Uterus (tissue), 4 donors: Measurements from ENCODE around the gene SMAD5. TPM values are rescaled to one million over a fixed set of nuclear protein-coding genes. Genes with fewer than 3 reads are reported as not detected.

Experiments used
- DNase-seq, 2 donors: peaks; one replicate each; pipeline ENCODE4 v3.0.0-alpha.2; 2019 to 2020
- H3K27ac ChIP-seq, 2 donors: fragments of 200-600 bp; sonication (generic); 1 replicate in 1 of 2; 2 replicates in 1 of 2; pipeline ENCODE4 v1.5.1; 2016 to 2018
- H3K27me3 ChIP-seq, 2 donors: fragments of 200-600 bp; sonication (generic); one replicate each; pipeline ENCODE4 v1.5.1; 2018 to 2019; ENCODE audit warnings: control low read depth in 1 of 2
- H3K36me3 ChIP-seq, 2 donors: fragments of 200-600 bp; sonication (generic); one replicate each; pipeline ENCODE4 v1.5.1; 2019; ENCODE audit warnings: control low read depth in 1 of 2
- H3K4me1 ChIP-seq, 2 donors: fragments of 200-600 bp; sonication (generic); one replicate each; pipeline ENCODE4 v1.5.1; 2018 to 2019; ENCODE audit warnings: control low read depth in 1 of 2
- H3K4me3 ChIP-seq, 2 donors: fragments of 200-600 bp; sonication (generic); 1 replicate in 1 of 2; 2 replicates in 1 of 2; pipeline ENCODE4 v1.5.1; 2018 to 2019; ENCODE audit warnings: mild to moderate bottlenecking in 1 of 2
- H3K9me3 ChIP-seq, 2 donors: fragments of 200-600 bp; sonication (generic); one replicate each; pipeline ENCODE4 v1.5.1; 2019; ENCODE audit warnings: control low read depth in 1 of 2
- POLR2A ChIP-seq, 2 donors: fragments of 450-650 bp; IDR thresholded peaks; one replicate each; pipeline ENCODE4 v1.6.1; 2016; ENCODE audit warnings: antibody characterized with exemption in 2 of 2, mild to moderate bottlenecking in 1 of 2, moderate library complexity in 1 of 2
- intact Hi-C: fragments of 100-400 bp; cut with DNase I; formaldehyde crosslinking; loops from one replicate; pipeline ENCODE4 v1.15.1; 2023; ENCODE audit warnings: low total_unique reads
- total RNA-seq, 4 donors: library from RNA; depleted of rRNA in 3 of 4; stranded (reverse); fragments of >200 nt in 3 of 4; gene quantifications; one replicate each; pipeline versions ENCODE4 v1.1.0 to v1.2.4, GENCODE V29; 2014 to 2023
- TF ChIP-seq, protein P1 (sequence below), 4 experiments: fragments of 200-600 bp in 2 of 4; fragments of 450-650 bp in 2 of 4; sonication (generic) in 2 of 4; IDR thresholded peaks; one replicate each; pipeline ENCODE4 v1.5.1; 2016 to 2019; ENCODE audit warnings: antibody characterized with exemption in 4 of 4, mild to moderate bottlenecking in 2 of 4, moderate library complexity in 1 of 4
- donor health status: DM: yes; HTN: yes; CAD: no.

SMAD5 gene
- total RNA-seq, 4 donors from 2014 or later = 33.0 to 193 (median 102) TPM

DNA sequence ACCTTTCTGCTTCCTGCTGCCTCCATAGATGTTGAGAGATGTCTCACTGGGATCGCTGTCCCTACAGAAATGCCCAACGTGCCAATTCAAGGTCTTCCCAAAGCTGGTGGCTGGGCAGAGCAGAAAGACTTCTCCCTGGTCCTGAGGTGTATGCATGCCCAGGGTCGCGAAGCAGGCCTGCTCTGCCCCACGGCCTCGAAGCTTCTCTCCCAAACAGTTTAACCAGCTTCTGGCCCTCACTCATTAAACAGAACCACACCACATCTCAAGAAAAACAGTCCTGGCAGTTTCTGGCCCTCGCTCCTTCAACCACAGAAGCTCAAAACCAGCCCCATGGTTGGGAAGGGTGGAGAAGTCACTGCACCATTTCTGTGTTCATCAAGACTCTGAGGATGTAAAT, 75.0 kb downstream of the SMAD5 start:
- Histone ChIP-seq H3K9me3 (no peaks in the 10 kb centered on the region), H3K27ac (no peak overlapping the region), H3K36me3 (no peaks in the 10 kb centered on the region), H3K27me3 (no peaks in the 10 kb centered on the region), H3K4me3 (no peak overlapping the region), H3K4me1 (no peaks in the 10 kb centered on the region)
- TF ChIP-seq, protein P1, sequence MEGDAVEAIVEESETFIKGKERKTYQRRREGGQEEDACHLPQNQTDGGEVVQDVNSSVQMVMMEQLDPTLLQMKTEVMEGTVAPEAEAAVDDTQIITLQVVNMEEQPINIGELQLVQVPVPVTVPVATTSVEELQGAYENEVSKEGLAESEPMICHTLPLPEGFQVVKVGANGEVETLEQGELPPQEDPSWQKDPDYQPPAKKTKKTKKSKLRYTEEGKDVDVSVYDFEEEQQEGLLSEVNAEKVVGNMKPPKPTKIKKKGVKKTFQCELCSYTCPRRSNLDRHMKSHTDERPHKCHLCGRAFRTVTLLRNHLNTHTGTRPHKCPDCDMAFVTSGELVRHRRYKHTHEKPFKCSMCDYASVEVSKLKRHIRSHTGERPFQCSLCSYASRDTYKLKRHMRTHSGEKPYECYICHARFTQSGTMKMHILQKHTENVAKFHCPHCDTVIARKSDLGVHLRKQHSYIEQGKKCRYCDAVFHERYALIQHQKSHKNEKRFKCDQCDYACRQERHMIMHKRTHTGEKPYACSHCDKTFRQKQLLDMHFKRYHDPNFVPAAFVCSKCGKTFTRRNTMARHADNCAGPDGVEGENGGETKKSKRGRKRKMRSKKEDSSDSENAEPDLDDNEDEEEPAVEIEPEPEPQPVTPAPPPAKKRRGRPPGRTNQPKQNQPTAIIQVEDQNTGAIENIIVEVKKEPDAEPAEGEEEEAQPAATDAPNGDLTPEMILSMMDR (IDR thresholded peaks at IDR 0.05) = no peak
- no peak for TF ChIP-seq POLR2A (IDR thresholded peaks at IDR 0.05)
- intact Hi-C loops = no loop called here
- DNase-seq = no peak

DNA sequence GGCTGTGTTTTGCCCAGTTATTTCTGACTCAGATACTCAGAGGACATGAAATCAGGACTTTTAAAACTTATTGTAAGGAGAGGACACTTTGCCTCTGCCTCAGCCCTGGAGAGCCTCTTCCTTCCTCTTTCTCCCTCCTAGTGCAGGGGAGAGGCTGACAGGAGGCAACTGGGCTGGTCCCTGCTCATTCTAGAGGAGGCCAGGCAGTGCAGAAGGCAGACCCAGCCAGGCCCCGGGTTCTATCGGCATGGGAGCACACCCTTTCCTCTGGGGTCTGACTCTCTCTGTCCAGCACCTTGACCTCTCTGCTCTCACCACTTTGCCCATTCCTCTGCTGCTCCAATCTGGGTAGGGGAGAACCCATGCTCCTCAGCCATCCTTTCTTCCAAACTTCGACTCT, 76.3 kb downstream of the SMAD5 start:
- H3K9me3 ChIP-seq = no peaks in the 10 kb centered on the region
- H3K4me1 ChIP-seq = no peaks in the 10 kb centered on the region
- no peak for DNase-seq
- no peaks in the 10 kb centered on the region for H3K36me3 ChIP-seq
- H3K27me3 ChIP-seq = no peaks in the 10 kb centered on the region
- no peak overlapping the region for H3K27ac ChIP-seq
- TF ChIP-seq, protein P1 (IDR thresholded peaks at IDR 0.05) = no peak
- intact Hi-C loops = no loop called here
- H3K4me3 ChIP-seq = no peak overlapping the region

DNA sequence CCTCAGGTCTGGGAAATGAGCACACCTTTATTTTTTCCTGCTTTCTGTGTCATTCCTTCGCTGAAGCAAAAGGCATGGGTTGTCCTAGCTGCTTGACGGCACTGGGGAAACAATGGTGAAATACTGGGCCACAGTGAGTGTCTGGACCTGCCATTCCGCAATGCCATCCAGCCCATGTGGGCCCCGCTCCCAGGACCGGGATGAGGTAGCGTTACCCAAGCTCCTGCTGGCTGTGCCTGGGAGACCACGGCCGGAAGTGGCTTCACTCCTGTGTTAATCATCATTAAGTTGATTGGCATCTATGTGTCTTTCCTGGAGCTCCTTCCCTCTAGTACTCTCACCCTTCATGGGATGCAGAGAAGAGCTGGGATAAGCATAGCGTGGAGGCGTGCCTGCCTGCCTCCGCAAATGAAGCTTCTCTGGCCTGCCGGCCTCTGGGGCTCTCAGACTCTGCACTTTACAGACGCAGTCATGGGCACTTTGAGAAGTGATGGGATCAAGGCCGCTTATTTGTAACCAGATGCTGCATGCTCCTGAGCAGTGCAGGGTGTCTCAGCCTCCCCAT, 76.8 kb downstream of the SMAD5 start:
- Histone ChIP-seq H3K4me3 (no peak overlapping the region), H3K9me3 (no peaks in the 10 kb centered on the region), H3K4me1 (no peaks in the 10 kb centered on the region), H3K36me3 (no peaks in the 10 kb centered on the region), H3K27ac (no peak overlapping the region), H3K27me3 (no peaks in the 10 kb centered on the region)
- DNase-seq = no peak
- TF ChIP-seq, protein P1 (IDR thresholded peaks at IDR 0.05) = no peak
- TF ChIP-seq POLR2A (IDR thresholded peaks at IDR 0.05) = no peak
- intact Hi-C loops = no loop called here

DNA sequence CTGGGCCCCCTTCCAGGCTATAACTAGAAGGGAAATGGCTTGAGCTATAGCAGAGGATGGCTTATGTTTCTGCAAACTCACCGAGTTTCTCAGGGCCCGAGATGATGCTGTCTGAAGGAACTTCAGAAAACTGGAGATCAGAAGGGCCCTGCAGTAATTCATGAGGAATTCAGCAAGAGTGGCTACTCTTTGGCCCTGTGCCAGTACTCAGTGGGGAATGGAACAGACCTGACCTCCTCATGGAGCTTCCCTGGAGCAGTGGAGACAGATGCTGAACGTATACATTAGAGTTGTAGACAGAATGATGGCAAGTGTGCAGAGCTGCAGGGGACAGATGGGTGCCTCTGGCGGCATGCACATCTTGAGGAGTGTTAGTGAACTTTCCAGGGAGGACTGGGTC, 77.6 kb downstream of the SMAD5 start:
- intact Hi-C loops = loop anchor here (10.0 kb wide), 1 partner anchor 265 kb away; no protein-coding TSS in a partner anchor
- Histone ChIP-seq H3K9me3 (no peaks in the 10 kb centered on the region), H3K27me3 (no peaks in the 10 kb centered on the region), H3K27ac (no peak overlapping the region), H3K4me3 (no peak overlapping the region), H3K4me1 (no peaks in the 10 kb centered on the region), H3K36me3 (no peaks in the 10 kb centered on the region)
- TF ChIP-seq, protein P1 (IDR thresholded peaks at IDR 0.05) = no peak
- no peak for TF ChIP-seq POLR2A (IDR thresholded peaks at IDR 0.05)
- DNase-seq = no peak

DNA sequence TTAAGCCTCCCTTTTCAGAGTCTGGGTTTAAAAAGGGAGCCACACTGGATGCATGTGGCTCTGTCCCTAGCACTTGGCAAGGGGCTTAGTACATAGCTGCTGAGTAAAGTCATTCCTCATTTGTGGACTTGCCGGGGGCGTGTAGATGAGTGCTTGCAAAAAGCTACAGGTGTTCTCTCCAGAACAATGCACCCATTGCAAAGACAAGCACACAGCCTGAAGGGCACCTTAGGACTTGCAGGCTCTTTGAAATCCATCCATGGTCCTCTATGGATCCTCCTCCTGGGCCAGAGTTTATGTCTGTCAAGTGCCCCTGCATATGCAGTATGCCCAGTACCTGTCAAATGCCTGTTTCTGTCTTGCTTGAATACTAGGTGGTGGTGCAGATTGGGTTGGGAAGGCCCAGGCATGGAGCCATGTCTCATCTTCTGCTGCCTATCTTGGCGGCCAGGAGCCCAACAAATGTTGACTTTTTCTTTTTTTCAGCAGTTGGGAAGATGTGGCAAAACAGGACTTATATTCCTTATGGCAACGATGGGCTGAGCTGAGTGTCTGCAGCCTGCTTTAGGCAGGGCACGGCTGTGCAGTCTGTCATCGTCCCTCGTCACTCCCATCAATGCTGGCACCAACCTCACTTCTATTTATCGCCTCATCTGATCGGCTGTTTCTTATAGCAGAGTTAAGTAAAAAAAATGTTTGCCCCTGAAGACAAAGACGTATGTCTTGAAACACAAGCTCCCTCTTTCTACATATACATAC, 78.8 kb downstream of the SMAD5 start:
- Histone ChIP-seq H3K4me3 (no peak overlapping the region), H3K36me3 (no peaks in the 10 kb centered on the region), H3K27ac (no peak overlapping the region), H3K9me3 (no peaks in the 10 kb centered on the region), H3K4me1 (no peaks in the 10 kb centered on the region), H3K27me3 (no peaks in the 10 kb centered on the region)
- no peak for DNase-seq
- intact Hi-C loops = loop anchor here (10.0 kb wide), 1 partner anchor 267 kb away; no protein-coding TSS in a partner anchor
- TF ChIP-seq POLR2A (IDR thresholded peaks at IDR 0.05) = no peak
- TF ChIP-seq, protein P1 (IDR thresholded peaks at IDR 0.05) = no peak
